CD14-positive monocyte (primary cell): ENCODE measurements around the gene SENP8. TPM values are rescaled to one million over a fixed set of nuclear protein-coding genes. Genes with fewer than 3 reads are reported as not detected.

Experiments used
- DNase-seq, 3 donors: peaks; one replicate each; pipeline ENCODE4 v3.0.0-alpha.2; 2011 to 2022
- H2AFZ ChIP-seq: 2 replicates; pipeline ENCODE4 v1.6.0; 2012; ENCODE audit warnings: mild to moderate bottlenecking, low read depth, low read length, inconsistent platforms; ENCODE audit not compliant: insufficient read depth, poor library complexity, severe bottlenecking
- H3K27ac ChIP-seq, 2 donors: 1 replicate in 1 of 2; 2 replicates in 1 of 2; pipeline ENCODE4 v1.5.1; 2012 to 2013; ENCODE audit warnings: low read length in 2 of 2, control low read depth in 1 of 2, inconsistent platforms in 1 of 2, low read depth in 1 of 2, mild to moderate bottlenecking in 1 of 2
- H3K27me3 ChIP-seq, 2 donors: one replicate each; pipeline versions ENCODE4 v1.6.0 to v1.6.1; 2011 to 2013; ENCODE audit warnings: low read length in 2 of 2; ENCODE audit not compliant: control insufficient read depth in 2 of 2, insufficient read depth in 2 of 2
- H3K36me3 ChIP-seq, 2 donors: replicated peaks in 1 of 2; 1 replicate in 1 of 2; 2 replicates in 1 of 2; pipeline versions ENCODE4 v1.5.1 to v1.6.1; 2012 to 2013; ENCODE audit warnings: low read length in 2 of 2, control low read depth in 1 of 2, inconsistent platforms in 1 of 2, mild to moderate bottlenecking in 1 of 2; ENCODE audit not compliant: insufficient read depth in 2 of 2, control insufficient read depth in 1 of 2
- H3K4me1 ChIP-seq, 2 donors: 1 replicate in 1 of 2; 2 replicates in 1 of 2; pipeline versions ENCODE4 v1.5.1 to v1.6.1; 2012 to 2013; ENCODE audit warnings: low read length in 2 of 2, control low read depth in 1 of 2, inconsistent platforms in 1 of 2, mild to moderate bottlenecking in 1 of 2, moderate library complexity in 1 of 2; ENCODE audit not compliant: insufficient read depth in 2 of 2, control insufficient read depth in 1 of 2
- H3K4me2 ChIP-seq: replicated peaks from 2 replicates; pipeline ENCODE3; 2012; ENCODE audit warnings: low read length, moderate library complexity, mild to moderate bottlenecking; ENCODE audit not compliant: poor library complexity, severe bottlenecking; ENCODE audit errors: extremely low read depth
- H3K4me3 ChIP-seq, 3 experiments: fragments of 200-600 bp in 1 of 3; sonication (generic) in 1 of 3; replicated peaks in 1 of 3; 1 replicate in 2 of 3; 2 replicates in 1 of 3; pipeline ENCODE4 v1.5.1; 2011 to 2013; ENCODE audit warnings: low read length in 3 of 3, mild to moderate bottlenecking in 3 of 3, control low read depth in 2 of 3, low read depth in 2 of 3, inconsistent platforms in 1 of 3, moderate library complexity in 1 of 3
- H3K79me2 ChIP-seq: 2 replicates; pipeline ENCODE4 v1.6.0; 2012; ENCODE audit warnings: mild to moderate bottlenecking, control low read depth, inconsistent platforms, low read length, moderate library complexity; ENCODE audit not compliant: insufficient read depth
- H3K9ac ChIP-seq: 2 replicates; pipeline ENCODE4 v1.6.0; 2017; ENCODE audit warnings: low read length, mild to moderate bottlenecking; ENCODE audit not compliant: insufficient read depth, poor library complexity, severe bottlenecking
- H3K9me3 ChIP-seq, 2 donors: replicated peaks in 1 of 2; 1 replicate in 1 of 2; 2 replicates in 1 of 2; pipeline versions ENCODE4 v1.5.1 to v1.6.1; 2012 to 2013; ENCODE audit warnings: low read length in 2 of 2, control low read depth in 1 of 2; ENCODE audit not compliant: control insufficient read depth in 1 of 2, insufficient read depth in 1 of 2
- H4K20me1 ChIP-seq: 2 replicates; pipeline ENCODE4 v1.6.0; 2012; ENCODE audit warnings: mild to moderate bottlenecking, low read length, control low read depth, moderate library complexity; ENCODE audit not compliant: insufficient read depth
- H3K27ac Mint-ChIP-seq, 7 donors: one replicate each; pipeline ENCODE4 v1.8.0; 2020; ENCODE audit warnings: mild to moderate bottlenecking in 7 of 7, mixed read lengths in 7 of 7, moderate library complexity in 6 of 7, inconsistent platforms in 2 of 7
- H3K27me3 Mint-ChIP-seq, 3 donors: one replicate each; pipeline ENCODE4 v1.8.0; 2021 to 2022; ENCODE audit warnings: low read depth in 3 of 3, mild to moderate bottlenecking in 3 of 3, mixed read lengths in 3 of 3, moderate library complexity in 3 of 3, inconsistent platforms in 1 of 3
- H3K36me3 Mint-ChIP-seq, 2 donors: one replicate each; pipeline ENCODE4 v1.8.0; 2020; ENCODE audit warnings: mixed read lengths in 2 of 2, inconsistent platforms in 1 of 2, mild to moderate bottlenecking in 1 of 2
- H3K4me1 Mint-ChIP-seq: one replicate; pipeline ENCODE4 v1.8.0; 2020; ENCODE audit warnings: mild to moderate bottlenecking, mixed read lengths
- H3K4me3 Mint-ChIP-seq, 2 donors: one replicate each; pipeline ENCODE4 v1.8.0; 2020; ENCODE audit warnings: mild to moderate bottlenecking in 2 of 2, mixed read lengths in 2 of 2, moderate library complexity in 1 of 2
- H3K9me3 Mint-ChIP-seq, 7 donors: one replicate each; pipeline ENCODE4 v1.8.0; 2020 to 2022; ENCODE audit warnings: mixed read lengths in 7 of 7, mild to moderate bottlenecking in 6 of 7, moderate library complexity in 6 of 7, inconsistent platforms in 2 of 7
- CTCF ChIP-seq: fragments of 200-600 bp; IDR thresholded peaks from one replicate; pipeline ENCODE4 v1.8.0; 2022; ENCODE audit warnings: antibody characterized with exemption, mild to moderate bottlenecking
- WGBS: methylation state at CpG from one replicate; pipeline ENCODE4 v1.1.5; 2013; ENCODE audit warnings: missing lambda C conversion rate; ENCODE audit not compliant: insufficient coverage; 5-methylcytosine and 5-hydroxymethylcytosine counted together
- intact Hi-C, 2 donors: fragments of 100-400 bp; cut with micrococcal nuclease; formaldehyde crosslinking; loops; one replicate each; pipeline versions ENCODE4 v1.15.0 to v1.15.1; 2023
- polyA plus RNA-seq, 3 donors: library from polyadenylated mRNA; depleted of rRNA in 1 of 3; unstranded in 2 of 3; stranded (reverse) in 1 of 3; fragments of 300-500 nt in 2 of 3; fragments of >200 nt in 1 of 3; fragmentation: Illumina TruSeq in 2 of 3; gene quantifications; 1 replicate in 2 of 3; 2 replicates in 1 of 3; pipeline ENCODE4 v1.2.3, GENCODE V29; 2012 to 2021

SENP8 gene
- polyA plus RNA-seq, 3 donors: 0.52 to 1.4 (median 0.79) TPM

GRCh38 chr15:72156928-72157327, 38.7 kb downstream of the SENP8 start:
- no peaks in the 10 kb centered on the region for H3K36me3 ChIP-seq
- H4K20me1 ChIP-seq: no peaks in the 10 kb centered on the region
- H3K9me3 ChIP-seq: no peaks in the 10 kb centered on the region
- Mint-ChIP-seq H3K27me3 (peaks cover 3 to 9% (median 3%) of the 10 kb centered on the region in 3 donors), H3K4me1 (peaks cover 23% of the 10 kb centered on the region), H3K27ac (peak overlapping the region in 2 of 7 donors; percentile 36 to 57), H3K9me3 (no peaks in the 10 kb centered on the region), H3K4me3 (no peak overlapping the region), H3K36me3 (no peaks in the 10 kb centered on the region)
- H3K27me3 ChIP-seq: no peaks in the 10 kb centered on the region
- peak overlapping the region in 1 of 2 donors; percentile 34 for H3K27ac ChIP-seq
- peaks cover 20 to 23% of the 10 kb centered on the region in 2 donors for H3K4me1 ChIP-seq
- no peak for TF ChIP-seq CTCF
- H2AFZ ChIP-seq: no peak overlapping the region
- peak in 2 of 3 donors; percentile 20 to 28 for DNase-seq
- no peak overlapping the region for H3K4me2 ChIP-seq
- no peaks in the 10 kb centered on the region for H3K79me2 ChIP-seq
- H3K4me3 ChIP-seq: no peak overlapping the region
- no peak overlapping the region for H3K9ac ChIP-seq
- 83% methylated on average over 1 of the region's 2 CpGs for WGBS
- intact Hi-C loops: loop anchor here (2.0 to 10.0 kb wide), 3 partner anchors 375 to 412 kb away; no protein-coding TSS in a partner anchor

- Histone ChIP-seq H3K27me3 (no peaks in the 10 kb centered on the region), H2AFZ (no peak overlapping the region), H3K4me1 (peaks cover 15% of the 10 kb centered on the region in 2 donors), H3K36me3 (no peaks in the 10 kb centered on the region), H3K9me3 (no peaks in the 10 kb centered on the region), H3K79me2 (no peaks in the 10 kb centered on the region), H4K20me1 (no peaks in the 10 kb centered on the region), H3K27ac (no peak overlapping the region), H3K4me3 (no peak overlapping the region), H3K4me2 (no peak overlapping the region), H3K9ac (no peak overlapping the region)
- Mint-ChIP-seq H3K9me3 (no peaks in the 10 kb centered on the region), H3K4me1 (peaks cover 14% of the 10 kb centered on the region), H3K36me3 (no peaks in the 10 kb centered on the region), H3K27me3 (peaks cover 2 to 6% (median 3%) of the 10 kb centered on the region in 3 donors), H3K27ac (peak overlapping the region in 1 of 7 donors; percentile 55), H3K4me3 (no peak overlapping the region)
- intact Hi-C loops: no loop called here
- no CpG with 5 or more reads among the region's 5 CpGs for WGBS
- DNase-seq: no peak
- no peak for TF ChIP-seq CTCF
Observed at GRCh38 chr15:72160696-72161245, 42.6 kb downstream of the SENP8 start.
